ENCODE results near the gene ITK. TPM values are rescaled to one million over a fixed set of nuclear protein-coding genes. Genes with fewer than 3 reads are reported as not detected.
"Not testable (repeated sequence)": the region's sequence is repeated elsewhere in the genome, so short reads cannot be mapped to it uniquely, and the experiment has no call there.

Gene ITK
- total RNA-seq, 1 donor from 2014 or later, result 8.1 TPM

DNA sequence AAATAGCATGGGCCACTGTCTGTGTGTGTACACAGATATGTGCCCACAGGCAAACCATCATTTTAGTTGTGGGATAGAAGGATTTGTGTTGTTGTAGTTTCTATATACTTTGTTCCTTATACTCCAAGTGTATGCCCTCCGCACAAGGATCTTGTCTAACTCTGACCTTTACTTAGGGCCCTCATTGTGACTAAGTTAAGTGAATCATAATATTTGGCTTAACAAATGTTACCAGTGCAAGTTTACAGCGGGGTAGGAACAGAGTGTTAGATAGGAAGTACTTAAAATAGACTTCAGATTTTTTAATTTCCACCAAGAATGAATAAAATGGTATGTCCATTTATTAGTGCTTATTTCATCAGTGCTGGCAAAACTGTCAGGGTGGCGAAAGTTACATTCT lies 55.8 kb downstream of the ITK start:
- TF ChIP-seq, protein P1, sequence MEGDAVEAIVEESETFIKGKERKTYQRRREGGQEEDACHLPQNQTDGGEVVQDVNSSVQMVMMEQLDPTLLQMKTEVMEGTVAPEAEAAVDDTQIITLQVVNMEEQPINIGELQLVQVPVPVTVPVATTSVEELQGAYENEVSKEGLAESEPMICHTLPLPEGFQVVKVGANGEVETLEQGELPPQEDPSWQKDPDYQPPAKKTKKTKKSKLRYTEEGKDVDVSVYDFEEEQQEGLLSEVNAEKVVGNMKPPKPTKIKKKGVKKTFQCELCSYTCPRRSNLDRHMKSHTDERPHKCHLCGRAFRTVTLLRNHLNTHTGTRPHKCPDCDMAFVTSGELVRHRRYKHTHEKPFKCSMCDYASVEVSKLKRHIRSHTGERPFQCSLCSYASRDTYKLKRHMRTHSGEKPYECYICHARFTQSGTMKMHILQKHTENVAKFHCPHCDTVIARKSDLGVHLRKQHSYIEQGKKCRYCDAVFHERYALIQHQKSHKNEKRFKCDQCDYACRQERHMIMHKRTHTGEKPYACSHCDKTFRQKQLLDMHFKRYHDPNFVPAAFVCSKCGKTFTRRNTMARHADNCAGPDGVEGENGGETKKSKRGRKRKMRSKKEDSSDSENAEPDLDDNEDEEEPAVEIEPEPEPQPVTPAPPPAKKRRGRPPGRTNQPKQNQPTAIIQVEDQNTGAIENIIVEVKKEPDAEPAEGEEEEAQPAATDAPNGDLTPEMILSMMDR (IDR thresholded peaks at IDR 0.05), result no peak
- ATAC-seq, result no peak
- Histone ChIP-seq H3K9me3 (no peaks in the 10 kb centered on the region), H3K4me1 (no peaks in the 10 kb centered on the region), H3K36me3 (no peaks in the 10 kb centered on the region), H3K27me3 (no peaks in the 10 kb centered on the region), H3K4me3 (no peak overlapping the region), H3K27ac (no peak overlapping the region)
- no peak for DNase-seq
- intact Hi-C loops (cut with DNase I), result no loop called here

GRCh38 chr5:157241483-157241882 lies 60.8 kb downstream of the ITK start:
- ATAC-seq (no peak), DNase-seq (no peak)
- intact Hi-C loops (cut with DNase I), result no loop called here
- Histone ChIP-seq H3K27ac (no peak overlapping the region), H3K9me3 (no peaks in the 10 kb centered on the region), H3K36me3 (no peaks in the 10 kb centered on the region), H3K27me3 (no peaks in the 10 kb centered on the region), H3K4me3 (no peak overlapping the region), H3K4me1 (no peaks in the 10 kb centered on the region)
- TF ChIP-seq, protein P1 (IDR thresholded peaks at IDR 0.05), result no peak

GRCh38 chr5:157244704-157245103 lies 64.1 kb downstream of the ITK start:
- H3K9me3 ChIP-seq; H3K27ac ChIP-seq; DNase-seq; H3K4me3 ChIP-seq; H3K36me3 ChIP-seq; H3K27me3 ChIP-seq; ATAC-seq; H3K4me1 ChIP-seq; intact Hi-C loops (cut with DNase I): not testable (repeated sequence)

DNA sequence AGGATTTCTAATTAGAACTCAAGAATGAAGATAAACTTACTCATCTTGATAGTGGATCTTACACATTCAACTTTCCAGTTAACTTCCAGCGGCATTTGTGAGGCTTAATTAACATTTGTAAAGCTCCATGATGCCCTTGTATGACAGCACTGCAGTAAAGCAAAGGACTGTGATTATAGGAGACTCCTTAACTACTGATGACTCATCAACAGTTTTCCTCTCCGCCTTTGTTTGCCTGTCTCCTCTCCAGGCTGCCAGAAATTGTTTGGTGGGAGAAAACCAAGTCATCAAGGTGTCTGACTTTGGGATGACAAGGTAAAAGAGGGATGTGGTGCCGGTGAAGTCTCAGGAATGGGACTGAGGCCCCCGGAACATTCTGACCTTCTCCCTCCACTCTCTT lies 64.8 kb downstream of the ITK start:
- no peaks in the 10 kb centered on the region for H3K36me3 ChIP-seq
- no peaks in the 10 kb centered on the region for H3K9me3 ChIP-seq
- DNase-seq, result no peak
- H3K27ac ChIP-seq, result no peak overlapping the region
- no peak overlapping the region for H3K4me3 ChIP-seq
- H3K27me3 ChIP-seq, result no peaks in the 10 kb centered on the region
- TF ChIP-seq, protein P1 (IDR thresholded peaks at IDR 0.05), result no peak
- no peaks in the 10 kb centered on the region for H3K4me1 ChIP-seq
- ATAC-seq, result no peak
- intact Hi-C loops (cut with DNase I), result no loop called here

DNA sequence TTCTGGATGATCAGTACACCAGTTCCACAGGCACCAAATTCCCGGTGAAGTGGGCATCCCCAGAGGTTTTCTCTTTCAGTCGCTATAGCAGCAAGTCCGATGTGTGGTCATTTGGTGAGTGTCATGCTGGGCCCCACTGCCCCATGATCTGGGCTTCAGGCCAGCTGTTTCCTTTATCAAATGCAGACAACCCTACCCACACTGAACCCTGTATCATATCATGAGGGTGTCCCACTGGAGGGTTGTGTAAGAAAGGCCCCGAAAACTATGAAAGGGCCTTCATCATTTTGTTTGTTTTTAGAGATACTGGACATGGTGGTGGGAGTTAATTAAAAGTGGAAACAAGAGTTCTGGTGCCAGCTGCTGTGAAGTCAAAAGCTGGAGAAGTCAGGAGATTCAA lies 65.2 kb downstream of the ITK start:
- Histone ChIP-seq H3K27ac (no peak overlapping the region), H3K36me3 (no peaks in the 10 kb centered on the region), H3K4me1 (no peaks in the 10 kb centered on the region), H3K9me3 (no peaks in the 10 kb centered on the region), H3K27me3 (no peaks in the 10 kb centered on the region), H3K4me3 (no peak overlapping the region)
- ATAC-seq (no peak), DNase-seq (no peak)
- TF ChIP-seq, protein P1 (IDR thresholded peaks at IDR 0.05), result no peak
- intact Hi-C loops (cut with DNase I), result no loop called here

DNA sequence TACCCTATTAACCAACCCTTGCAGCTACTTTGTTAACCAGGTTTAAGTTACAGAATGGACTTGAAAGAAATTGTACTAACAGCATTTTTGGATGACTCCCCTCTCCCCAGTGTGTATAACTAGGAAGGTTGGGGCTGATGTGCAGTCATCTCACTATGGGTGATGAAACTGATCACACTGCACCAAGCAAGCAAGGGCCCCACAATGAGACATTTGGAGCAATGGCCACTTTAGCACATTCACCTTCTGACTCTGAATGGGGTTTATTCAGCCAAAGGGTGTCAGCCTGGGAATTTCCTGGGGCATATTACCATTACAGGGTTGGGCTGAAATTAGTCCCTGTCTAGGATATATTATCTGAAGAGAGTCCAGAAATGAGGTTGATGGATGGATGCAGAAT lies 66.6 kb downstream of the ITK start:
- intact Hi-C loops (cut with DNase I), result no loop called here
- H3K27me3 ChIP-seq, result no peaks in the 10 kb centered on the region
- H3K4me1 ChIP-seq, result no peaks in the 10 kb centered on the region
- no peak overlapping the region for H3K27ac ChIP-seq
- TF ChIP-seq, protein P1 (IDR thresholded peaks at IDR 0.05), result no peak
- H3K36me3 ChIP-seq, result no peaks in the 10 kb centered on the region
- ATAC-seq (no peak), DNase-seq (no peak)
- no peaks in the 10 kb centered on the region for H3K9me3 ChIP-seq
- no peak overlapping the region for H3K4me3 ChIP-seq

All from upper lobe of right lung (tissue), 1 donor.